Measurements from ENCODE around the gene TCF7. TPM values are rescaled to one million over a fixed set of nuclear protein-coding genes. Genes with fewer than 3 reads are reported as not detected.

TCF7 gene
- 0.16 and 0.31 TPM in 2 replicates for total RNA-seq

GRCh38 chr5:134113902-134114875 lies at the start of gene TCF7:
Gene TCF7 (plus strand): TSS chr5:134114681. CDS start chr5:134114907, 226 bp downstream.

GRCh38 chr5:134176511-134177368 lies 62.3 kb downstream of the TCF7 start, which contains the start of gene SKP1:
Gene SKP1 (minus strand): TSS chr5:134176950. CDS start chr5:134174022, 2,928 bp downstream.

Other genes starting within 250 kb of the TCF7 start
- 16.0 and 34.5 TPM in 2 replicates for gene C5orf15, start 146.1 kb upstream of the TCF7 start, total RNA-seq
- 195 and 317 TPM in 2 replicates for gene VDAC1, start 109.7 kb upstream of the TCF7 start, total RNA-seq
- gene SKP1, start 62.3 kb downstream of the TCF7 start, total RNA-seq: 124 and 322 TPM in 2 replicates
- gene PPP2CA, start 111.4 kb downstream of the TCF7 start, total RNA-seq: 43.4 and 88.9 TPM in 2 replicates